ENCODE results near the gene SRSF4. TPM values are rescaled to one million over a fixed set of nuclear protein-coding genes. Genes with fewer than 3 reads are reported as not detected.

SRSF4 gene
- polyA plus RNA-seq, 1 donor from 2014 or later: 59.7 TPM

DNA sequence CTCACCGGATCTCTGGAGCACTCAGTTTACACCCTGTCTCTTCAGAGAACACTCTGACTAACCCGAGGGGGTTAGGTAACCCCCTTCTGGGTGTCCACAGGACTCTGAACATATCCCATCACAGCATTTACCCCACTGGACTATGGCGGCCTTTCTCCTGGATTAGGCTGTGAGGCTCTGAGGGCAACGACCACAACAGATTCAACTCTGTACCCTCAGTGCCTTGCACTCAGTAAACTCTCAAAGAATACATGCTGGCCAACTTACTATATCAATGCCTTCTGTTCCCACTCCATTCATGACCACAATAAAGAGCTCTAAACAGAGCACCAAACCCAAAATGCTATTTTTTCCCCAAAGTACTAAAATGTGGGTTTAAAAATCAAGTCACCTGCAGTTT, 43.7 kb upstream of the SRSF4 start:
- H3K79me2 ChIP-seq (replicated peaks; ENCODE audit: insufficient read depth, low read length): peaks cover 3% of the 10 kb centered on the region
- H3K9me2 ChIP-seq (ENCODE audit: insufficient read depth, low read length): no peaks in the 10 kb centered on the region
- H4K20me1 ChIP-seq (ENCODE audit: insufficient read depth): no peaks in the 10 kb centered on the region
- H3K36me3 ChIP-seq (ENCODE audit: insufficient read depth, low read length): no peaks in the 10 kb centered on the region
- no peaks in the 10 kb centered on the region for H3K9me3 ChIP-seq (ENCODE audit: low read length)
- H2AFZ ChIP-seq (ENCODE audit: low read depth, low read length): no peak overlapping the region
- peaks cover 2% of the 10 kb centered on the region for H3F3A ChIP-seq (ENCODE audit: insufficient read depth, low read length, poor library complexity, severe bottlenecking)
- H3K4me3 ChIP-seq (ENCODE audit: low read length): no peak overlapping the region
- no peak overlapping the region for H3K4me2 ChIP-seq (ENCODE audit: low read length)
- TF ChIP-seq POLR2AphosphoS5 (IDR thresholded peaks at IDR 0.05): no peak
- no peak for TF ChIP-seq MXI1 (conservative IDR thresholded peaks at IDR 0.05; ENCODE audit: poor library complexity, severe bottlenecking)
- no peak overlapping the region for H3K27ac ChIP-seq (ENCODE audit: low read length)
- H3K27me3 ChIP-seq (ENCODE audit: insufficient read depth, low read depth, low read length): no peaks in the 10 kb centered on the region
- H3K9ac ChIP-seq (ENCODE audit: low read length): no peak overlapping the region

- no peaks in the 10 kb centered on the region for H3K36me3 ChIP-seq (ENCODE audit: insufficient read depth, low read length)
- no peaks in the 10 kb centered on the region for H4K20me1 ChIP-seq (ENCODE audit: insufficient read depth)
- no peaks in the 10 kb centered on the region for H3K79me2 ChIP-seq (replicated peaks; ENCODE audit: insufficient read depth, low read length)
- no peak overlapping the region for H3K27ac ChIP-seq (ENCODE audit: low read length)
- no peaks in the 10 kb centered on the region for H3K9me3 ChIP-seq (ENCODE audit: low read length)
- no peak overlapping the region for H3K4me2 ChIP-seq (ENCODE audit: low read length)
- H3K9me2 ChIP-seq (ENCODE audit: insufficient read depth, low read length): no peaks in the 10 kb centered on the region
- H3F3A ChIP-seq (ENCODE audit: insufficient read depth, low read length, poor library complexity, severe bottlenecking): no peaks in the 10 kb centered on the region
- TF ChIP-seq CTCF (IDR thresholded peaks at IDR 0.05; ENCODE audit: poor library complexity, severe bottlenecking) (no peak), MXI1 (conservative IDR thresholded peaks at IDR 0.05; ENCODE audit: poor library complexity, severe bottlenecking) (no peak), EZH2 (IDR thresholded peaks at IDR 0.05; ENCODE audit: borderline replicate concordance, insufficient read depth, low read length, poor library complexity, severe bottlenecking) (no peak), TAF1 (IDR thresholded peaks at IDR 0.05; ENCODE audit: low read depth) (no peak), POLR2AphosphoS5 (IDR thresholded peaks at IDR 0.05) (no peak), EP300 (conservative IDR thresholded peaks at IDR 0.05; ENCODE audit: poor library complexity, severe bottlenecking) (no peak), SMC3 (conservative IDR thresholded peaks at IDR 0.05; ENCODE audit: poor library complexity) (no peak), RAD21 (conservative IDR thresholded peaks at IDR 0.05) (no peak)
- TF ChIP-seq, protein P1, sequence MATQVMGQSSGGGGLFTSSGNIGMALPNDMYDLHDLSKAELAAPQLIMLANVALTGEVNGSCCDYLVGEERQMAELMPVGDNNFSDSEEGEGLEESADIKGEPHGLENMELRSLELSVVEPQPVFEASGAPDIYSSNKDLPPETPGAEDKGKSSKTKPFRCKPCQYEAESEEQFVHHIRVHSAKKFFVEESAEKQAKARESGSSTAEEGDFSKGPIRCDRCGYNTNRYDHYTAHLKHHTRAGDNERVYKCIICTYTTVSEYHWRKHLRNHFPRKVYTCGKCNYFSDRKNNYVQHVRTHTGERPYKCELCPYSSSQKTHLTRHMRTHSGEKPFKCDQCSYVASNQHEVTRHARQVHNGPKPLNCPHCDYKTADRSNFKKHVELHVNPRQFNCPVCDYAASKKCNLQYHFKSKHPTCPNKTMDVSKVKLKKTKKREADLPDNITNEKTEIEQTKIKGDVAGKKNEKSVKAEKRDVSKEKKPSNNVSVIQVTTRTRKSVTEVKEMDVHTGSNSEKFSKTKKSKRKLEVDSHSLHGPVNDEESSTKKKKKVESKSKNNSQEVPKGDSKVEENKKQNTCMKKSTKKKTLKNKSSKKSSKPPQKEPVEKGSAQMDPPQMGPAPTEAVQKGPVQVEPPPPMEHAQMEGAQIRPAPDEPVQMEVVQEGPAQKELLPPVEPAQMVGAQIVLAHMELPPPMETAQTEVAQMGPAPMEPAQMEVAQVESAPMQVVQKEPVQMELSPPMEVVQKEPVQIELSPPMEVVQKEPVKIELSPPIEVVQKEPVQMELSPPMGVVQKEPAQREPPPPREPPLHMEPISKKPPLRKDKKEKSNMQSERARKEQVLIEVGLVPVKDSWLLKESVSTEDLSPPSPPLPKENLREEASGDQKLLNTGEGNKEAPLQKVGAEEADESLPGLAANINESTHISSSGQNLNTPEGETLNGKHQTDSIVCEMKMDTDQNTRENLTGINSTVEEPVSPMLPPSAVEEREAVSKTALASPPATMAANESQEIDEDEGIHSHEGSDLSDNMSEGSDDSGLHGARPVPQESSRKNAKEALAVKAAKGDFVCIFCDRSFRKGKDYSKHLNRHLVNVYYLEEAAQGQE (IDR thresholded peaks at IDR 0.05; ENCODE audit: borderline replicate concordance): no peak
- no peak overlapping the region for H2AFZ ChIP-seq (ENCODE audit: low read depth, low read length)
- no peak overlapping the region for H3K9ac ChIP-seq (ENCODE audit: low read length)
- H3K27me3 ChIP-seq (ENCODE audit: insufficient read depth, low read depth, low read length): no peaks in the 10 kb centered on the region
- no peak overlapping the region for H3K4me3 ChIP-seq (ENCODE audit: low read length)
These were observed 42.7 kb upstream of the SRSF4 start for GRCh38 chr1:29224356-29224837.

GRCh38 chr1:29223521-29223920, 41.8 kb upstream of the SRSF4 start:
- TF ChIP-seq POLR2AphosphoS5 (IDR thresholded peaks at IDR 0.05): no peak
- TF ChIP-seq RAD21 (conservative IDR thresholded peaks at IDR 0.05): no peak
- TF ChIP-seq, protein P1 (IDR thresholded peaks at IDR 0.05; ENCODE audit: borderline replicate concordance): no peak
- no peak for TF ChIP-seq EP300 (conservative IDR thresholded peaks at IDR 0.05; ENCODE audit: poor library complexity, severe bottlenecking)
- no peak for TF ChIP-seq MXI1 (conservative IDR thresholded peaks at IDR 0.05; ENCODE audit: poor library complexity, severe bottlenecking)
- no peak for TF ChIP-seq CTCF (IDR thresholded peaks at IDR 0.05; ENCODE audit: poor library complexity, severe bottlenecking)
- no peak for TF ChIP-seq EZH2 (IDR thresholded peaks at IDR 0.05; ENCODE audit: borderline replicate concordance, insufficient read depth, low read length, poor library complexity, severe bottlenecking)
- no peak for TF ChIP-seq SMC3 (conservative IDR thresholded peaks at IDR 0.05; ENCODE audit: poor library complexity)
- TF ChIP-seq TAF1 (IDR thresholded peaks at IDR 0.05; ENCODE audit: low read depth): no peak
- Histone ChIP-seq H2AFZ (ENCODE audit: low read depth, low read length) (no peak overlapping the region), H3K27ac (ENCODE audit: low read length) (no peak overlapping the region), H3K4me2 (ENCODE audit: low read length) (no peak overlapping the region), H3F3A (ENCODE audit: insufficient read depth, low read length, poor library complexity, severe bottlenecking) (no peaks in the 10 kb centered on the region), H3K9ac (ENCODE audit: low read length) (no peak overlapping the region), H3K27me3 (ENCODE audit: insufficient read depth, low read depth, low read length) (no peaks in the 10 kb centered on the region), H3K4me3 (ENCODE audit: low read length) (no peak overlapping the region), H3K79me2 (replicated peaks; ENCODE audit: insufficient read depth, low read length) (no peaks in the 10 kb centered on the region), H3K9me3 (ENCODE audit: low read length) (no peaks in the 10 kb centered on the region), H4K20me1 (ENCODE audit: insufficient read depth) (no peaks in the 10 kb centered on the region), H3K9me2 (ENCODE audit: insufficient read depth, low read length) (no peaks in the 10 kb centered on the region), H3K36me3 (ENCODE audit: insufficient read depth, low read length) (no peaks in the 10 kb centered on the region)
